ENCODE data around the gene ZFP1.

DNA sequence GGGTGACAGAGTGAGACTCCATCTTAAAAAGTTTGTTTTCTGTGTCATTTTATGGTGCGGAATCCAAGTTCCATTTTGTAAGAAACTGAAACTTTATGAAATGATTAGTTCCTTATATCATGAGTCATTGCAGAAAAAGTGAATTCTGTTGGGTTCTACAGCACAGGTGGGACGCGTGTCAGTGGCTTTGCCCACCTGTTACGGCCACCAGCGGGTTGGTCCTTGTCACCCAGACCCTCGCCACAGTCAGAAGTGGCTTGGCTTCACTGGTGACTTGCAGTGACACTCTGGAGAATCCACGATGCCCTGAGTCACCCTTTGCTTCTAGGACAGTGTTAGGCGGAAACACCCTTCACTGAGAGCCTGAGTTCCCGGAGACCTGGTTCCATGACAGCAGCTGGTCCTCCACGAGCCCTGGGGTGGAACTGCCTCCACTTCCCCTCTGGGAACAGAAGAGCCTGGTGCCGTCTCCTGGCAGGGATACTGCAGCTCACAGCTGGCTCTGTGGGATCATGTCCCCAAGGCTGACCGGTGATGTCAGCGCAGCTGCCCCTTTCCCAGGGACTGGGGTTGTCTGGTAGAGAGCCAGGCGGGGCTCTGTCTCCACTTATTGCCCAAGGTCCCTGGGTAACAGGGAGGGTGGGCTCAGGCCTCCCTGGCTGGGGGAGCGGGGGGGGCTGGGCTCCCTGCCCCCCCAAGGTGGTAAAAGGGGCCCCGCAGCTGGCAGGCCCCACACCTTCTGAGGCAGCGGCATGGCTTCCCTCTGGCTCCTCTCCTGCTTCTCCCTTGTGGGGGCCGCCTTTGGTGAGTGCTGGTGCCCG lies 70.1 kb downstream of the ZFP1 start, which contains the start of gene CTRB1:
- TF ChIP-seq CTCF (conservative IDR thresholded peaks at IDR 0.05; ENCODE audit: low read depth, low read length) (no peak), BHLHE40 (IDR thresholded peaks at IDR 0.05; ENCODE audit: low read depth, low read length) (no peak), POLR2A (IDR thresholded peaks at IDR 0.05; ENCODE audit: low read depth, low read length) (no peak), SMC3 (IDR thresholded peaks at IDR 0.05; ENCODE audit: low read depth, low read length) (no peak), NFE2L2 (IDR thresholded peaks at IDR 0.05; ENCODE audit: low read depth, low read length) (no peak), MAFK (IDR thresholded peaks at IDR 0.05; ENCODE audit: low read depth, low read length) (no peak), RAD21 (IDR thresholded peaks at IDR 0.05; ENCODE audit: low read length) (no peak), FOS (IDR thresholded peaks at IDR 0.05; ENCODE audit: low read depth, low read length) (no peak), MAZ (IDR thresholded peaks at IDR 0.05; ENCODE audit: borderline replicate concordance, low read depth, low read length) (no peak), RFX5 (IDR thresholded peaks at IDR 0.05; ENCODE audit: low read depth, low read length) (no peak), USF2 (IDR thresholded peaks at IDR 0.05; ENCODE audit: low read depth, low read length) (no peak), RCOR1 (IDR thresholded peaks at IDR 0.05; ENCODE audit: insufficient replicate concordance, low read length) (no peak), MXI1 (IDR thresholded peaks at IDR 0.05; ENCODE audit: borderline replicate concordance, low read depth, low read length) (no peak)
- TF ChIP-seq, protein P1, sequence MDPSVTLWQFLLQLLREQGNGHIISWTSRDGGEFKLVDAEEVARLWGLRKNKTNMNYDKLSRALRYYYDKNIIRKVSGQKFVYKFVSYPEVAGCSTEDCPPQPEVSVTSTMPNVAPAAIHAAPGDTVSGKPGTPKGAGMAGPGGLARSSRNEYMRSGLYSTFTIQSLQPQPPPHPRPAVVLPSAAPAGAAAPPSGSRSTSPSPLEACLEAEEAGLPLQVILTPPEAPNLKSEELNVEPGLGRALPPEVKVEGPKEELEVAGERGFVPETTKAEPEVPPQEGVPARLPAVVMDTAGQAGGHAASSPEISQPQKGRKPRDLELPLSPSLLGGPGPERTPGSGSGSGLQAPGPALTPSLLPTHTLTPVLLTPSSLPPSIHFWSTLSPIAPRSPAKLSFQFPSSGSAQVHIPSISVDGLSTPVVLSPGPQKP (IDR thresholded peaks at IDR 0.05; ENCODE audit: borderline replicate concordance, low read depth, low read length): no peak

Data from IMR-90 (cell line).